M059J (cell line): ENCODE results near the gene GATA6. TPM values are rescaled to one million over a fixed set of nuclear protein-coding genes. Genes with fewer than 3 reads are reported as not detected.
A peak's percentile ranks its signal among the peaks of the same experiment; 100 is the strongest.
"Not testable (repeated sequence)": the region's sequence is repeated elsewhere in the genome, so short reads cannot be mapped to it uniquely, and the experiment has no call there.

ENCODE experiments used
- DNase-seq: peaks from one replicate; pipeline ENCODE4 v3.0.0-alpha.2; 2012; ENCODE audit warnings: low read depth
- total RNA-seq: library from RNA; depleted of rRNA; stranded (reverse); fragments of >200 nt; shearing (Covaris generic); gene quantifications from 2 replicates; pipeline ENCODE4 v1.2.3, GENCODE V29; 2014

Gene GATA6
- total RNA-seq, 1 experiment from 2014 or later: 4.6 TPM

GRCh38 chr18:22182884-22183697 is 13.7 kb downstream of the GATA6 start:
- peak; percentile 72 for DNase-seq

- DNase-seq: no peak
These were observed 14.3 kb downstream of the GATA6 start for GRCh38 chr18:22183698-22184170.

GRCh38 chr18:22184573-22184972 is 15.2 kb downstream of the GATA6 start:
- DNase-seq: peak; percentile 77

GRCh38 chr18:22185273-22185672 is 15.9 kb downstream of the GATA6 start:
- DNase-seq: no peak

- DNase-seq: no peak
These were observed 16.5 kb downstream of the GATA6 start for GRCh38 chr18:22185771-22186386.

GRCh38 chr18:22186484-22186971 is 17.1 kb downstream of the GATA6 start:
- peak; percentile 78 for DNase-seq

GRCh38 chr18:22188559-22189267 is 19.3 kb downstream of the GATA6 start:
- no peak for DNase-seq

- DNase-seq: no peak
These were observed 20.2 kb downstream of the GATA6 start for GRCh38 chr18:22189449-22190166.

- no peak for DNase-seq
These were observed 21.9 kb downstream of the GATA6 start for GRCh38 chr18:22191346-22191695.

- DNase-seq: no peak
These were observed 22.5 kb downstream of the GATA6 start for GRCh38 chr18:22191923-22192322.

- DNase-seq: no peak
These were observed 24.1 kb downstream of the GATA6 start for GRCh38 chr18:22193466-22193865.

- DNase-seq: no peak
These were observed 24.8 kb downstream of the GATA6 start for GRCh38 chr18:22194151-22194598.

GRCh38 chr18:22195052-22195451 is 25.7 kb downstream of the GATA6 start:
- no peak for DNase-seq

- DNase-seq: not testable (repeated sequence)
These were observed 27.6 kb downstream of the GATA6 start for GRCh38 chr18:22196943-22197342.

GRCh38 chr18:22197668-22198067 is 28.3 kb downstream of the GATA6 start:
- DNase-seq: no peak

- DNase-seq: no peak
These were observed 28.8 kb downstream of the GATA6 start for GRCh38 chr18:22198163-22198562.

GRCh38 chr18:22199005-22199404 is 29.6 kb downstream of the GATA6 start:
- DNase-seq: no peak

- no peak for DNase-seq
These were observed 31.3 kb downstream of the GATA6 start for GRCh38 chr18:22200611-22201225.

- no peak for DNase-seq
These were observed 33.6 kb downstream of the GATA6 start for GRCh38 chr18:22203035-22203434.

GRCh38 chr18:22203536-22204213 is 34.3 kb downstream of the GATA6 start:
- DNase-seq: no peak

- DNase-seq: no peak
These were observed 34.8 kb downstream of the GATA6 start for GRCh38 chr18:22204214-22204536.
